ENCODE measurements around the gene CDH13.

The CDH13 gene

GRCh38 chr16:82699711-82700495 lies 73.1 kb downstream of the CDH13 start:
- no peak for DNase-seq

- DNase-seq = no peak
These were observed 73.9 kb downstream of the CDH13 start for GRCh38 chr16:82700541-82701235.

DNA sequence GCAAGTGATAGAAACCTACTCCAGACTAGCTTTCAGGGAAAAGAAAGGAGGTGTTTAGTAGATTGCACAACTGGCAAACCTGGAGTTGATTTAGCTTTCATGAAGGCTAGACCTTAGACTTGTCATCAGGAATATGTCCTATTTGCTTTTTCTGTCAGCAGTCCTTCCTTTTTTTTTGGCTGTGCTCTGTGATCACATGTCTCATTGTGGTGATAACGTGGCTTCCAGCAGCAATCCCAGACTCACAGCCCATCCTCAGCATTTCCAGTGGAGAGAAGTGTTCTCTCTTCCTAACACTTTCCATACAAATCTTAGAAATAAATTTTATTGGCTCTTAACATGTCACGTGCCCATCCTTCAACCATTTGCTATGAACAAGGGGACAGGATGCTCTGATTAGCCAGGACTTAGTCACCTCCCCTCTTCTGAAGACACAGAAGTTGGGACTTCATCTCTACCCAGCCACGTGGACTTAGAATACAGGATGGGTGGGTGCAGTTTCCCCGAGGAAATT lies 74.7 kb downstream of the CDH13 start:
- no peak for DNase-seq

DNA sequence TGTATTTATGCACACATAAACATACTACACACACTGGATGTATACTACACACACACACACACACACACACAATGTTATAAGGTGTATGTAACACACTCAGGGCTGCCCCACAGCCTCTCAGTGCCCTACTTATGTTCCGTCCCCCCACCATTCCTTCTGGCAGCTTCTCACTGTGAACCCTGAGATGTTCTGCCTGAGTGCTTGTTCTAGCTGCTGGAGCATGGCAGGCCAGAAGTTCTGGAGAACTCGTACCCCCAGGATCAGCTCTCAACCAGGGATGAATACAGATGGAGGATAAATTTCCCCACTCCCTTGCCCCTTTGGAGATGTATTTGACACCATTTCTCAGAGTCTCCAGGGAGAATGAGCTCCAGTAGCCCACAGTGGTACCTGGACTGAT lies 76.4 kb downstream of the CDH13 start:
- no peak for DNase-seq

- no peak for DNase-seq
These were observed 77.4 kb downstream of the CDH13 start for GRCh38 chr16:82703871-82704768.

DNA sequence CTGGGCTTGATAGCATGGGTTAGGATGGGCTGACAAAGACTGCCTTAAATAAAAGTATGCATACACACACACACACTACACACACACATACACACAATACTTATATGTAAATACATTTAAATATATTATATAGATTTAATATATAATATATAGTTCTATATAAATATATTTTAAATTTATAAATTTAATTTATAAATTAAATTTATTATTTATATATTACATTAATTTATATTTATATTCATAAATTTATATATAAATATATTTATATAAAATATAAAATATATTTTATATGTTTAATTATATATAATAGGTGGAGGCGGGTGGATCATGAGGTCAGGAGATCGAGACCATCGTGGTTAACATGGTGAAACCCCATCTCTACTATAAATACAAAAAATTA lies 83.2 kb downstream of the CDH13 start:
- DNase-seq = no peak

- DNase-seq = no peak
These were observed 87.0 kb downstream of the CDH13 start for GRCh38 chr16:82713778-82714177.

- no peak for DNase-seq
These were observed 88.4 kb downstream of the CDH13 start for GRCh38 chr16:82715160-82715559.

DNA sequence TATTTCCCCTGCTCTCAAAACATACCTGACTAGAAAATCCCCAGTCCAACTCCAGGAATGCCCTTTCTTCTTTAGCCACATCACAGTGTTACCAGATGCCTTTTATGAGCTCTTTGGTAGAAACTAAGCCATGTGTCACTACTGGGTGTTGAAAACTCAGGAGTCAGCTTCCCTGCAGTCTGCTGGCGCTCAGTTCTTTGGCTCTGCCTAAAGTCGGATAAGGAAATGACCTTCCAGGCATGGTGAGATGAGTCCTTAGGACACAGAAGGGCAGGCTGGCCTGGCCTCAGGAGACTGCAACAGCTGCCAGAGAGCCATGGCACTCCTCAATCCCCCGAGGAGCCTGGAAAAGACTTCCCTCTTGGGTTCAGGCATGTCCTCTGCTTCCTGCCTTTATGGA lies 89.1 kb downstream of the CDH13 start:
- no peak for DNase-seq

DNA sequence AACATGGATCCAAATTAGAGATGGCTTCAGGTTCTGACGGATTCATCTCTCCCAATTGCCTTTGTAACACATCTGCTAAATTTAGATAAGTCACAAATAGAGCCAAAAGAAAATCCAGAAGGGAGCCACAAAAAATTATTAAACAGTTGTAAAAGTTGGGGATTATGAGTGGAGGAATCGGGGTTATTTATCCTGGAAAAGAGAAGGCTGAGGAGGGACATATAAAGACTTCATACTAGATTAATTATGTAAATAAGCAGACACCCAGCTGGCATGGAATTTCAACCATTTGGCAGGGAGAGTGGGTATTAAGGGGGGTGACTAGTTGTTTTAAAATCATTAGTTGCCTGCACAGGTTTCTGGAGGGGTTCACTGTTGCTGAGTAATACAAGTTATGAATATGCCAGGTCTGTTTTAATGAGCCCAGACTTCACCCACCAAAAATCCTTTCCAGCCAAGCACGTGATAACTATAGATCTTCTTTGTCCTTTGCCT lies 89.6 kb downstream of the CDH13 start:
- DNase-seq = no peak

GRCh38 chr16:82720414-82720813 lies 93.6 kb downstream of the CDH13 start:
- DNase-seq = no peak

DNA sequence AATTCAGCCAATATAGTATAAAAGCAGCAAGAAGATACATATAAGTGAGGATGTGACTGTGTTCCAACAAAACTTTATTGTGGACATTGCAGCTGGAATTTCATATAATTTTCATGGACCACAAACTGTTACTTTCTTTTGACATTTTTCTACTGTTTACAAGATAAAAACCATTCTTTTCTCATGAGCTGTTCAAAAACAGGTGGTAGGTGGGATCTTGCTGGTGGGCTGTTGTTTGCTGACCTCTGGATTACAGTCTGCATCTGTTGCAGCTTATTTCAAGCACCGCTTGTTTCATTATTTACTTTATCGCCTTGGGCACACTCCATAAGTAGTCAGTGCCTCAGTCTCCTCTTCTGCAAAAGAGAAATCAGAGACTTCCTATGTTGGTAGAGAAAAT lies 99.5 kb downstream of the CDH13 start:
- DNase-seq = no peak

- DNase-seq = no peak
These were observed 102.1 kb downstream of the CDH13 start for GRCh38 chr16:82728901-82729300.

- no peak for DNase-seq
These were observed 104.1 kb downstream of the CDH13 start for GRCh38 chr16:82730901-82731300.

DNA sequence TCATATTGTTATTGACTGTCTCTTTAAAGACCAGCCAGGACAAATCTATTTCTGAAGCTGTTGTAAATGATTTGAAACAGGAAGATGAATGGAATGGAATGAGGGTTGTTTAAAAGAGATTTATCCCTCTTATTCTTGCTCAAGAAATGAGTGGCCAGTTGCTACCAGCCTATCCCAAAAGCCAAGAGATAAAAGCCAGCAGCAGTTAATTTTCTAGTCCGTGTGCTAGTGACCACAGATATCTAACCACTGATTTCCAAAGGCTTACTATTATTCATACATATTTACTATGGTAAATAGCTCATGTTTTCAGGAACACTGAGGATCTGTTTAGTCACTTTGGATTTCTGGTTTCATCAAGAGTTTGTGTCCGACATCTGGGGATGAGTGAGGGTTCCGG lies 105.7 kb downstream of the CDH13 start:
- no peak for DNase-seq

GRCh38 chr16:82735186-82735585 lies 108.4 kb downstream of the CDH13 start:
- no peak for DNase-seq

- no peak for DNase-seq
These were observed 108.9 kb downstream of the CDH13 start for GRCh38 chr16:82735673-82736091.

DNA sequence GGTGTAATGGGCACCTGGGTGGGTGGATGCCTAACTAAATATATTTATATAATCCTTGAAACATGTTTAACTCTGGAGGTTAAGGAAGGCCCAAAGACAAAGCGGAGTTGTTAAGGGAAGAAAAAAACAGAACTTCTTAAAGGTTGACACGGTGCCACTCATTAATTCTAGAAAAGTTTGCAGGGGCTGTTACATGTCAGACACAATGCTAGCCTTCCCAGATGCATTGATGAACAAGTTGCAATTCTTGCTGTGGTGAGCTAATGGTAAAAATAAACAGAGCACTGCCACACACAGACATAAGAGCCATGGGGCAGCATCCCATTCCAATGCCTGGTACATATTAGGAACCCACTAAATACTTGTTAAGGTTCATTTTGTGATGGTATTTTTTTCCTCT lies 109.5 kb downstream of the CDH13 start:
- no peak for DNase-seq

GRCh38 chr16:82738699-82739098 lies 111.9 kb downstream of the CDH13 start:
- no peak for DNase-seq

DNA sequence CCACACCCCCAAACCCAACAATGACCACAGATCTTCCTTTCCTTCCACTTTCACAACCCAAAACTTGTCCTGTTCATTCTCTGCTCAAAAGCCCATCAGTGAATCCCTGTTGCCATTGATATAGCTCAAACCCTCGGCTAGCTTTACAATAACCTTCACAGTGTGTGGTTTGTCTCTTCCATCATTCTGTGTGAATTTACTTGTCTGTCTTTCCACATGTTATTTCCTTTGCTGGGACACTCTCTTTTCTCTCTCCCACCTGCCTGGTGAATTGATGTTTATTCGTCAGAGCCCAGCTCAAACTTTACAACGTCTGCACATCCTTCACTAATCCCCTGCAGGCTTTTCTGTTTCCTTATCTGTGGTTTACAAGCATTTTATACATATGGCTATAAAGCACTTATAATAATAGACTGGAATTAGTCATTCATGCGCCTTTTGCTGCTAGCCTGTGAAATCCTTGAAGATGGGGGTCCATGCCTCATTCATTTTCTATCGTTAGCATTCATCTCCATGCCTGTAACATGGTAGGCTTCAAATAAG lies 114.4 kb downstream of the CDH13 start:
- DNase-seq = no peak

- DNase-seq = no peak
These were observed 118.2 kb downstream of the CDH13 start for GRCh38 chr16:82744958-82745357.

DNA sequence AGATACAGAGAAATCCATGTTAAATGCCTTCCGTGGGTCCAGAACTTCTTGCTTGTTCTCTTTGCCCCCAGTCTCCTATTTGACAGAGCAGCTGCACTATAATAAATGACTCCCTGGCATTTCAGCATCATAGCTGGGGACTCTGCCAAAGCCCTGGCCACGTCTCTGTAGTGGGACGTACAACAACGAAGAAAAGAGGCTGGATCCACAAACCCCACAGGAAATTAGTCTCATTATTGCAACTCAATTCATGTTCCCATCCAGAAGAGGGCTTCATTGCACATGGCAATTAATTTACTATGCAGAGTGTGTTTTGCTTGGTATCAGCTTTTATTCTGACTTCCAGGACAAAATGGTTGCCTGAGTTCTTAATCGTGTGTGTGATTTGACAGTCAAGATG lies 121.3 kb downstream of the CDH13 start:
- DNase-seq = no peak

- DNase-seq = no peak
These were observed 123.3 kb downstream of the CDH13 start for GRCh38 chr16:82750068-82750467.
